KMS-11 (cell line): ENCODE data around the gene NDUFA11.

ENCODE experiments used
- H2AFZ ChIP-seq: fragments of 200-600 bp; sonication (generic); 2 replicates; pipeline ENCODE4 v1.6.1; 2016; ENCODE audit warnings: antibody characterized with exemption, mixed run types, low read depth
- H3K27ac ChIP-seq: fragments of 200-600 bp; sonication (generic); 2 replicates; pipeline ENCODE4 v1.6.1; 2016; ENCODE audit warnings: mild to moderate bottlenecking, mixed run types
- H3K27me3 ChIP-seq: fragments of 200-600 bp; sonication (generic); 2 replicates; pipeline ENCODE4 v1.6.1; 2017; ENCODE audit warnings: mild to moderate bottlenecking, low read depth, mixed run types, moderate library complexity; ENCODE audit not compliant: insufficient read depth
- H3K36me3 ChIP-seq: fragments of 200-600 bp; sonication (generic); 2 replicates; pipeline ENCODE4 v1.6.1; 2017; ENCODE audit warnings: mild to moderate bottlenecking, mixed run types; ENCODE audit not compliant: insufficient read depth
- H3K4me1 ChIP-seq: fragments of 200-600 bp; sonication (generic); 2 replicates; pipeline ENCODE4 v1.6.1; 2016; ENCODE audit warnings: mild to moderate bottlenecking, low read depth, mixed run types; ENCODE audit not compliant: poor library complexity, severe bottlenecking
- H3K4me2 ChIP-seq: fragments of 200-600 bp; sonication (generic); 2 replicates; pipeline ENCODE4 v1.7.0; 2016; ENCODE audit warnings: mild to moderate bottlenecking, mixed run types
- H3K4me3 ChIP-seq: fragments of 200-600 bp; sonication (generic); IDR thresholded peaks from 2 replicates; pipeline ENCODE4 v1.6.1; 2017; ENCODE audit warnings: low read depth, low read length, mixed read lengths; ENCODE audit not compliant: insufficient read depth
- H3K79me2 ChIP-seq: fragments of 200-600 bp; sonication (generic); 2 replicates; pipeline ENCODE4 v1.6.1; 2016; ENCODE audit warnings: low read depth, mixed run types; ENCODE audit not compliant: insufficient read depth
- H3K9ac ChIP-seq: fragments of 200-600 bp; sonication (generic); 2 replicates; pipeline ENCODE4 v1.6.1; 2016; ENCODE audit warnings: mild to moderate bottlenecking, mixed run types
- H4K20me1 ChIP-seq: fragments of 200-600 bp; sonication (generic); 2 replicates; pipeline ENCODE4 v1.6.1; 2016; ENCODE audit warnings: mild to moderate bottlenecking, mixed run types; ENCODE audit not compliant: insufficient read depth
- CTCF ChIP-seq: fragments of 200-600 bp; sonication (generic); conservative IDR thresholded peaks from 2 replicates; pipeline ENCODE4 v1.6.1; 2017; ENCODE audit warnings: low read depth, mild to moderate bottlenecking, antibody characterized with exemption, low read length, moderate library complexity, mixed read lengths

The NDUFA11 gene

DNA sequence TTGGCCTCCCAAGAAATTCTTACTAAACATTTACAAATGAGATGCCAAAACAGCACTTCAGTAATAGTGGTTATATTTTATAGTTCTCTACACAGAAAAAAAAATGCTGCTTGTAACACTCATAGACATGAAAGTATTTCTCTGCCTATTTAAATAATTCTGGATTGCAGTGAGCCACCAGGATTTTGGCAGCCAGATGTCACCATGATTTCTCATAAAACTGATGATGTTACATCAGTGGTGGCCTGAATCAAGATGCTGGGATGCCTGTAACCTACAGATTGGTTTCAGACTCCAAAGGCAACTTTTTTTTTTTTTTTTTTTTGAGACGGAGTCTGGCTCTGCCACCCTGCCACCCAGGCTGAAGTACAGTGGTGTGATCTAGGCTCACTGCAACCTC is 7.8 kb upstream of the NDUFA11 start:
- H3K79me2 ChIP-seq, result no peaks in the 10 kb centered on the region

DNA sequence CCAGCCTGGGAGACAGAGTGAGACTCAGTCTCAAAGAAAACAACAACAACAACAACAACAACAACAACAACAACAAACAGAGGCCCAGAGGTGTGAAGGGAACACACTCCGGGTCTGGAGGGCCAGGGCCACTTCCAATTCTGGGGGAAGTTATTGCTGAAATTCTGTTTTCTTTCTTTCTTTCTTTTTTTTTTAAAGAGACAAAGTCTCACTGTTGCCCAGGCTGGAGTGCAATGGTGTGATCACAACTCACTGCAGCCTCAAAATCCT is 7.0 kb upstream of the NDUFA11 start:
- Histone ChIP-seq H3K79me2 (no peaks in the 10 kb centered on the region), H3K36me3 (no peaks in the 10 kb centered on the region), H3K9ac (no peak overlapping the region), H3K4me3 (no peak overlapping the region), H3K4me1 (peaks cover under 1% of the 10 kb centered on the region), H3K4me2 (no peak overlapping the region), H4K20me1 (no peaks in the 10 kb centered on the region), H3K27me3 (no peaks in the 10 kb centered on the region), H3K27ac (no peak overlapping the region), H2AFZ (no peak overlapping the region)
- TF ChIP-seq CTCF, result no peak

More for the DNA sequence above, 7.8 kb upstream of the NDUFA11 start:
- Histone ChIP-seq H2AFZ (no peak overlapping the region), H4K20me1 (no peaks in the 10 kb centered on the region), H3K4me1 (no peaks in the 10 kb centered on the region), H3K9ac (no peak overlapping the region), H3K27ac (no peak overlapping the region), H3K4me3 (no peak overlapping the region), H3K27me3 (no peaks in the 10 kb centered on the region), H3K36me3 (no peaks in the 10 kb centered on the region), H3K4me2 (no peak overlapping the region)
- no peak for TF ChIP-seq CTCF

GRCh38 chr19:5908773-5909442 is 5.3 kb upstream of the NDUFA11 start:
- TF ChIP-seq CTCF, result no peak
- no peaks in the 10 kb centered on the region for H3K79me2 ChIP-seq
- peaks cover 5% of the 10 kb centered on the region for H3K4me1 ChIP-seq
- no peaks in the 10 kb centered on the region for H4K20me1 ChIP-seq
- no peaks in the 10 kb centered on the region for H3K36me3 ChIP-seq
- H3K27me3 ChIP-seq, result no peaks in the 10 kb centered on the region
- no peak overlapping the region for H3K4me3 ChIP-seq
- H3K4me2 ChIP-seq, result no peak overlapping the region
- no peak overlapping the region for H3K9ac ChIP-seq
- no peak overlapping the region for H3K27ac ChIP-seq
- H2AFZ ChIP-seq, result no peak overlapping the region

DNA sequence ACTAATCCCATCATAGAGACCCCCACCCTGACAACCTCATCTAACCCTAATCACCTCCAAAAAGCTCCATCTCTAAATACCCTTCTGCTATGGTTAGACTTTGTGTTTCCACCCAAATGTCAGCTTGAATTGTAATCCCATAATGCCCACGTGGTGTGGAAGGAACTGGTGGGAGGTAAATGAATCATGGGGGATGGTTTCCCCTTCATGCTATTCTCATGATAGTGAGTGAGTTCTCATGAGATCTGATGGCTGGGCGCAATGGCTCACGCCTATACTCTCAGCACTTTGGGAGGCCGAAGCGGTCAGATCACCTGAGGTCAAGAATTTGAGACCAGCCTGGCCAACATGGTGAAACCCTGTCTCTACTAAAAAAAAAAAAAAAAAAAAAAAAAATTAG is 3.7 kb upstream of the NDUFA11 start:
- H3K36me3 ChIP-seq, result no peaks in the 10 kb centered on the region
- peaks cover 13% of the 10 kb centered on the region for H3K79me2 ChIP-seq
- H3K4me1 ChIP-seq, result peaks cover 9% of the 10 kb centered on the region
- no peaks in the 10 kb centered on the region for H4K20me1 ChIP-seq
- H3K27me3 ChIP-seq, result no peaks in the 10 kb centered on the region
- H3K27ac ChIP-seq, result no peak overlapping the region
- no peak overlapping the region for H3K9ac ChIP-seq
- no peak overlapping the region for H2AFZ ChIP-seq
- H3K4me3 ChIP-seq, result no peak overlapping the region
- no peak overlapping the region for H3K4me2 ChIP-seq
- no peak for TF ChIP-seq CTCF
